ENCODE measurements around the gene UGCG.

The UGCG gene

DNA sequence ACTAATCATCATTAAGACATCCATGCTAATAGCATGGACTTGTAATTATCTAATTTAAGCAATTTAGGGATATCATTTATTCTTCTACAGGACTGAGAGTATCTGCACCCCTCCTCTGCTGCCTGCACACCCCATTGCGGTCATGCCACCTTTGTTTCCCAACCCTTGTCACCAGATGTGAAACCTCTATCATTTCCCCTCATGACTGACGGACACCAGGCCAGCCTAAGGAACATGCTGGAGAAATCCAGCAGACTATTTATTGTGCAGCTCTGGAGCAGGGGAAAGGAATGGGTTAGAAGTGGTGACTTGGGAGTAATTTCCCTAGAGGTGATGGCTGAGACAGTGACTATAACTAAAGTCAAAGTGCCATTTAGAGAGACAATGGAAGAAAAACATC, 40.7 kb downstream of the UGCG start:
- H3K4me3 ChIP-seq (ENCODE audit: severe bottlenecking) = no peak overlapping the region
- peaks cover 41% of the 10 kb centered on the region for H3K36me3 ChIP-seq (ENCODE audit: low read depth)
- no peak for ATAC-seq (ENCODE audit: low read depth)
- H3K4me1 ChIP-seq (ENCODE audit: insufficient read depth, poor library complexity, severe bottlenecking) = peaks cover 6% of the 10 kb centered on the region
- DNase-seq (ENCODE audit: low spot score) = no peak
- peak overlapping the region; percentile 5 for H3K27ac ChIP-seq (ENCODE audit: poor library complexity, severe bottlenecking)
- no peaks in the 10 kb centered on the region for H3K27me3 ChIP-seq (ENCODE audit: insufficient read depth, poor library complexity, severe bottlenecking)
- H3K9me3 ChIP-seq (ENCODE audit: severe bottlenecking) = no peaks in the 10 kb centered on the region
- no peak for TF ChIP-seq CTCF (IDR thresholded peaks at IDR 0.05; ENCODE audit: poor library complexity, severe bottlenecking)

DNA sequence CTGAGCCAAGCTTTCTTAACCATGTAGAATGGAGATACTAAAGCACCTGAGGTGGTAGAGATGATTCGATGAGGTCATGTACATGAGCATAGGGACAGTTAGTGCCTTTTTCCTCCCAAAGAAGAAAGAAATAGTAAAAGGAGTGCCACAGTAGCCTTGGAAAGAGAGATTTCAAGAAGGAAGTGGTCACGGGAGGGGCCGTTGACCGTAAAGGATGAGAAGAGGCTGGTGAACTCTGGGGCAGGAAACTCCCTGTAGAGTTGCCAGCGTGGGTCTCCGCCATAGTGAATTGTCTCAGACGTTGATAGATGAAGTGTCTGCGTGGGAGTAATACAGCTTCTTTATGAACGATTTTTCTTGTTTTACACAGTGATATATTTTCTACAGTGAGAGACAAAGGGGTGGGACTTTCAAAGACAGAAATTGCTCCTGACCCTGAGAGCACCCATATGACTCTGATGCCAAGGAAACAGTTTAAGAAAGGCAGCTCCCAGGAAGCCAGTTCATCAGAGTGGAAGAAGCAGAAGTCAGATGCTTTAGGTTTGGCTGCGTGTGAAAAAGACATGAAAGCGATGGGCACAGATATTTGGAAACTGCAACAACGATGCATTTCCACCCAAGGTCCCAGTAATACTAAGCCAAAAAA, 41.3 kb downstream of the UGCG start:
- Histone ChIP-seq H3K4me1 (ENCODE audit: insufficient read depth, poor library complexity, severe bottlenecking) (peaks cover 6% of the 10 kb centered on the region), H3K27ac (ENCODE audit: poor library complexity, severe bottlenecking) (peak overlapping the region; percentile 5), H3K27me3 (ENCODE audit: insufficient read depth, poor library complexity, severe bottlenecking) (no peaks in the 10 kb centered on the region), H3K36me3 (ENCODE audit: low read depth) (peaks cover 35% of the 10 kb centered on the region), H3K9me3 (ENCODE audit: severe bottlenecking) (no peaks in the 10 kb centered on the region), H3K4me3 (ENCODE audit: severe bottlenecking) (no peak overlapping the region)
- no peak for TF ChIP-seq CTCF (IDR thresholded peaks at IDR 0.05; ENCODE audit: poor library complexity, severe bottlenecking)
- ATAC-seq (ENCODE audit: low read depth) = peak; percentile 32; the same call in 1 of the 3 replicates
- no peak for DNase-seq (ENCODE audit: low spot score)

DNA sequence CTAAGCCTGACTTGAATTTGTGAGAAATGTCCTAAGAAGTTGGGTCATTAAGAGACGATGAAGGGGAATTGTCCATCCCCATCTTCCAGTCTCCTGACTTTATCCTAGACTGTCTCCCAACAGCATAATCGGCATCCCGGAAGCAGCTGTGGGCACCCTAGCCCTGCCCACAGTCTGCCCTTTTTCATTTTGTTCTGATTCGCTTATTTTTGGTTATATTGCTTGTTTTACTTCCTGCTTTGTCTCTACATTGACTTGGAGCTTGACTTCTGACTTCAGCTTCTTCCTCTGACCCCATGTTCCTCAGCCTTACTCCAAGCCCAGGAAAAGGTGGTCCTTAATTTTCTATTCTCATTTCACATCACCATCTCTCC, 41.8 kb downstream of the UGCG start:
- Histone ChIP-seq H3K36me3 (ENCODE audit: low read depth) (peaks cover 30% of the 10 kb centered on the region), H3K4me1 (ENCODE audit: insufficient read depth, poor library complexity, severe bottlenecking) (peaks cover 6% of the 10 kb centered on the region), H3K27ac (ENCODE audit: poor library complexity, severe bottlenecking) (peak overlapping the region; percentile 5), H3K9me3 (ENCODE audit: severe bottlenecking) (no peaks in the 10 kb centered on the region), H3K27me3 (ENCODE audit: insufficient read depth, poor library complexity, severe bottlenecking) (no peaks in the 10 kb centered on the region), H3K4me3 (ENCODE audit: severe bottlenecking) (no peak overlapping the region)
- TF ChIP-seq CTCF (IDR thresholded peaks at IDR 0.05; ENCODE audit: poor library complexity, severe bottlenecking) = no peak
- ATAC-seq (ENCODE audit: low read depth) = no peak
- no peak for DNase-seq (ENCODE audit: low spot score)

- peaks cover 6% of the 10 kb centered on the region for H3K4me1 ChIP-seq (ENCODE audit: insufficient read depth, poor library complexity, severe bottlenecking)
- ATAC-seq (ENCODE audit: low read depth) = peak; percentile 28; the same call in 1 of the 3 replicates
- H3K4me3 ChIP-seq (ENCODE audit: severe bottlenecking) = no peak overlapping the region
- peak overlapping the region; percentile 5 for H3K27ac ChIP-seq (ENCODE audit: poor library complexity, severe bottlenecking)
- no peak for DNase-seq (ENCODE audit: low spot score)
- no peak for TF ChIP-seq CTCF (IDR thresholded peaks at IDR 0.05; ENCODE audit: poor library complexity, severe bottlenecking)
- H3K27me3 ChIP-seq (ENCODE audit: insufficient read depth, poor library complexity, severe bottlenecking) = no peaks in the 10 kb centered on the region
- peaks cover 21% of the 10 kb centered on the region for H3K36me3 ChIP-seq (ENCODE audit: low read depth)
- H3K9me3 ChIP-seq (ENCODE audit: severe bottlenecking) = no peaks in the 10 kb centered on the region
Measured at GRCh38 chr9:111939322-111939721, 42.7 kb downstream of the UGCG start.

GRCh38 chr9:111940697-111941096, 44.1 kb downstream of the UGCG start:
- TF ChIP-seq CTCF (IDR thresholded peaks at IDR 0.05; ENCODE audit: poor library complexity, severe bottlenecking) = no peak
- no peaks in the 10 kb centered on the region for H3K27me3 ChIP-seq (ENCODE audit: insufficient read depth, poor library complexity, severe bottlenecking)
- no peaks in the 10 kb centered on the region for H3K9me3 ChIP-seq (ENCODE audit: severe bottlenecking)
- H3K4me3 ChIP-seq (ENCODE audit: severe bottlenecking) = no peak overlapping the region
- H3K36me3 ChIP-seq (ENCODE audit: low read depth) = peaks cover 7% of the 10 kb centered on the region; the same call in 1 of the 2 replicates
- ATAC-seq (ENCODE audit: low read depth) = no peak
- H3K27ac ChIP-seq (ENCODE audit: poor library complexity, severe bottlenecking) = no peak overlapping the region
- peaks cover 6% of the 10 kb centered on the region for H3K4me1 ChIP-seq (ENCODE audit: insufficient read depth, poor library complexity, severe bottlenecking)
- no peak for DNase-seq (ENCODE audit: low spot score)

All from RWPE2 (cell line).